Stimulated activated CD4-positive, alpha-beta T cell treated with anti-CD3 and anti-CD28 coated beads, TNF-alpha, amount 100 ng/mL, for 4 hours (primary cell): ENCODE results near the gene EPC2.
"Not testable (repeated sequence)": the region's sequence is repeated elsewhere in the genome, so short reads cannot be mapped to it uniquely, and the experiment has no call there.

Experiments used
- DNase-seq, 3 experiments: peaks; one replicate each; pipeline ENCODE4 v3.0.0-alpha.2; 2020; ENCODE audit warnings: low read depth in 3 of 3

The EPC2 gene

GRCh38 chr2:148640767-148641166 is 3.8 kb upstream of the EPC2 start:
- no peak for DNase-seq

GRCh38 chr2:148642112-148642744 is 2.3 kb upstream of the EPC2 start:
- no peak for DNase-seq

GRCh38 chr2:148642891-148643416 is 1.6 kb upstream of the EPC2 start:
- no peak for DNase-seq

- no peak for DNase-seq
Measured at GRCh38 chr2:148643421-148643820, 1.1 kb upstream of the EPC2 start.

GRCh38 chr2:148644883-148645538 is 460 bp downstream of the EPC2 start:
- peak; percentile 88 to 92 (median 88) for DNase-seq

- peak in 2 of 3 experiments; percentile 10 to 47 for DNase-seq
Measured at GRCh38 chr2:148645539-148646230, 1.1 kb downstream of the EPC2 start.

GRCh38 chr2:148646231-148646559 is 1.6 kb downstream of the EPC2 start:
- no peak for DNase-seq

- DNase-seq: not testable (repeated sequence)
Measured at GRCh38 chr2:148647711-148648110, 3.2 kb downstream of the EPC2 start.

GRCh38 chr2:148649936-148650335 is 5.4 kb downstream of the EPC2 start:
- no peak for DNase-seq

GRCh38 chr2:148650881-148651280 is 6.3 kb downstream of the EPC2 start:
- DNase-seq: no peak

- no peak for DNase-seq
Measured at GRCh38 chr2:148651972-148652371, 7.4 kb downstream of the EPC2 start.

- DNase-seq: no peak
Measured at GRCh38 chr2:148653437-148653836, 8.9 kb downstream of the EPC2 start.

- DNase-seq: no peak
Measured at GRCh38 chr2:148654435-148654834, 9.9 kb downstream of the EPC2 start.

- DNase-seq: no peak
Measured at GRCh38 chr2:148656516-148656915, 12.0 kb downstream of the EPC2 start.

GRCh38 chr2:148658807-148659722 is 14.5 kb downstream of the EPC2 start:
- no peak for DNase-seq

GRCh38 chr2:148660999-148661398 is 16.4 kb downstream of the EPC2 start:
- no peak for DNase-seq

GRCh38 chr2:148662332-148662731 is 17.8 kb downstream of the EPC2 start:
- not testable (repeated sequence) for DNase-seq

GRCh38 chr2:148664229-148664628 is 19.7 kb downstream of the EPC2 start:
- DNase-seq: no peak

- no peak for DNase-seq
Measured at GRCh38 chr2:148666555-148666954, 22.0 kb downstream of the EPC2 start.

GRCh38 chr2:148667113-148667836 is 22.7 kb downstream of the EPC2 start:
- DNase-seq: no peak

GRCh38 chr2:148670773-148671172 is 26.2 kb downstream of the EPC2 start:
- DNase-seq: no peak
